Osteoblast (primary cell): ENCODE measurements around the gene ZDHHC3. TPM values are rescaled to one million over a fixed set of nuclear protein-coding genes. Genes with fewer than 3 reads are reported as not detected.

ENCODE experiments used
- DNase-seq: peaks from one replicate; pipeline ENCODE4 v3.0.0; 2011; ENCODE audit warnings: low spot score, mixed read lengths; ENCODE audit not compliant: insufficient read length; ENCODE audit errors: missing footprints
- H2AFZ ChIP-seq: 2 replicates; pipeline ENCODE4 v1.6.0; 2011; ENCODE audit warnings: mild to moderate bottlenecking, low read length
- H3K27ac ChIP-seq: 2 replicates; pipeline ENCODE4 v1.5.1; 2011; ENCODE audit warnings: mild to moderate bottlenecking, low read depth, low read length, moderate library complexity
- H3K27me3 ChIP-seq: 2 replicates; pipeline ENCODE4 v1.6.0; 2012; ENCODE audit warnings: mild to moderate bottlenecking, control low read depth, inconsistent platforms, low read length, moderate library complexity; ENCODE audit not compliant: insufficient read depth
- H3K36me3 ChIP-seq: 2 replicates; pipeline ENCODE4 v1.5.1; 2011; ENCODE audit warnings: mild to moderate bottlenecking, low read length, control low read depth, moderate library complexity; ENCODE audit not compliant: insufficient read depth
- H3K4me1 ChIP-seq: 2 replicates; pipeline ENCODE4 v1.5.1; 2011; ENCODE audit warnings: mild to moderate bottlenecking, low read length, control low read depth, moderate library complexity; ENCODE audit not compliant: insufficient read depth
- H3K4me2 ChIP-seq: 2 replicates; pipeline ENCODE4 v1.6.0; 2011; ENCODE audit warnings: mild to moderate bottlenecking, low read length; ENCODE audit not compliant: insufficient read depth
- H3K4me3 ChIP-seq: fragments of 200-600 bp; sonication (generic); 3 replicates; pipeline ENCODE4 v1.5.1; 2012; ENCODE audit warnings: mild to moderate bottlenecking, low read length, inconsistent platforms; ENCODE audit not compliant: insufficient read depth
- H3K79me2 ChIP-seq: 2 replicates; pipeline ENCODE4 v1.6.0; 2012; ENCODE audit warnings: mild to moderate bottlenecking, low read length, control low read depth, inconsistent platforms; ENCODE audit not compliant: insufficient read depth
- H3K9me3 ChIP-seq: 2 replicates; pipeline ENCODE4 v1.5.1; 2011; ENCODE audit warnings: low read depth, low read length, control low read depth
- H4K20me1 ChIP-seq: 2 replicates; pipeline ENCODE4 v1.6.0; 2012; ENCODE audit warnings: mild to moderate bottlenecking, low read length, control low read depth; ENCODE audit not compliant: insufficient read depth
- total RNA-seq: library from RNA; depleted of rRNA; stranded (reverse); fragments of >200 nt; gene quantifications from 2 replicates; pipeline ENCODE4 v1.2.3, GENCODE V29; 2012
- TF ChIP-seq, protein P1 (sequence below): IDR thresholded peaks from 2 replicates; pipeline ENCODE4 v1.5.1; 2011; ENCODE audit warnings: mild to moderate bottlenecking, low read depth, low read length, moderate library complexity; ENCODE audit errors: extremely low read depth

Gene ZDHHC3
- total RNA-seq, 1 donor: 61.2 TPM

DNA sequence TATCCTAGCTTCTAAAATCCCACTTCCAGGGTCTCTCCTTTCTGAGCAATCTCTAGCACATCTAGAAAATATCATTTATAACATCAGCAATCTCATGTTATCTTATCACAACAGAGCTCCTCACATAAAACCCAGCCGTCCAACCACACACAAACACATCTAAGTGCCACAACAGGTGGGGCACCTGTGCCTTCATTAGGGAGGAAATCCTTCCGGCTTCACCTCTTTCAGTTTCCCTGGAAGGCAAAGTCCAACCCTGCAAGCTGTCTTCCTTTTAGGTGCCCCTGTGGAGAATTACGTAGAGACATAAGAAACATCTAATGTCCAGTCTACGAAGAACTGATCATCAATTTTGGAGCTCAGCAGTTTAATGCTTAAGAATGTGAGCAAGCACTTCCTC, 1.6 kb downstream of the ZDHHC3 start:
- TF ChIP-seq, protein P1, sequence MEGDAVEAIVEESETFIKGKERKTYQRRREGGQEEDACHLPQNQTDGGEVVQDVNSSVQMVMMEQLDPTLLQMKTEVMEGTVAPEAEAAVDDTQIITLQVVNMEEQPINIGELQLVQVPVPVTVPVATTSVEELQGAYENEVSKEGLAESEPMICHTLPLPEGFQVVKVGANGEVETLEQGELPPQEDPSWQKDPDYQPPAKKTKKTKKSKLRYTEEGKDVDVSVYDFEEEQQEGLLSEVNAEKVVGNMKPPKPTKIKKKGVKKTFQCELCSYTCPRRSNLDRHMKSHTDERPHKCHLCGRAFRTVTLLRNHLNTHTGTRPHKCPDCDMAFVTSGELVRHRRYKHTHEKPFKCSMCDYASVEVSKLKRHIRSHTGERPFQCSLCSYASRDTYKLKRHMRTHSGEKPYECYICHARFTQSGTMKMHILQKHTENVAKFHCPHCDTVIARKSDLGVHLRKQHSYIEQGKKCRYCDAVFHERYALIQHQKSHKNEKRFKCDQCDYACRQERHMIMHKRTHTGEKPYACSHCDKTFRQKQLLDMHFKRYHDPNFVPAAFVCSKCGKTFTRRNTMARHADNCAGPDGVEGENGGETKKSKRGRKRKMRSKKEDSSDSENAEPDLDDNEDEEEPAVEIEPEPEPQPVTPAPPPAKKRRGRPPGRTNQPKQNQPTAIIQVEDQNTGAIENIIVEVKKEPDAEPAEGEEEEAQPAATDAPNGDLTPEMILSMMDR: no peak
- H3K27me3 ChIP-seq: no peaks in the 10 kb centered on the region
- H3K4me3 ChIP-seq: peak overlapping the region; percentile 94
- peaks cover 93% of the 10 kb centered on the region for H3K79me2 ChIP-seq
- H4K20me1 ChIP-seq: peaks cover 23% of the 10 kb centered on the region
- peaks cover 10% of the 10 kb centered on the region for H3K4me1 ChIP-seq
- H3K27ac ChIP-seq: no peak overlapping the region
- no peaks in the 10 kb centered on the region for H3K36me3 ChIP-seq
- no peak overlapping the region for H2AFZ ChIP-seq
- peak overlapping the region; percentile 88 for H3K4me2 ChIP-seq
- DNase-seq: no peak
- H3K9me3 ChIP-seq: no peaks in the 10 kb centered on the region

DNA sequence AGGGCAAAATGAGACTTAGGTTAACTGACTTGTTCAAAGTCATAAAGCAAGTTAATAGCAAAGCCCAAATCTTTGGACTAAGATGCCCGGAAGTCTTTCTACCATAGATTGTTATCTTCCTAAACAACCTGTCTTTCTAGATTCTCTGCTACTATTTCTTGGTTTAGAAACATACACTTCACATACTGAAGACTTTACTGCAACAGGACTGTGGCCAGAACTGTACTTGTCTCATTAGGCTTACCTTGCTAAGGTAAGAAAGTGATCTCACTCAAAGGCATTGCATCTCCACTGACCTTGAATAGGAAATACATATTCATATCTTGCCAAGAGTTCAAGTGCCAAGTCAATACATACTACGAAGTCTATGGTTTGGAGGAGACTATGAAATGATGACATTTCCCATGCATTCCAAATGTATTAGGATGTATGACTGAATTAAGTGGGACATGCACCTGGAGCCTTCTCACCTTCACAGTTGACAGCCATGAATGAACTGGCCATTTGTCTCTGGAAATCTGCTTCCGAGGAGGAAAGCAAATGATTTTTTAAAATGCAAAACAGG, 5.0 kb downstream of the ZDHHC3 start:
- Histone ChIP-seq H3K4me2 (no peak overlapping the region), H3K27ac (no peak overlapping the region), H2AFZ (no peak overlapping the region), H3K9me3 (no peaks in the 10 kb centered on the region), H3K27me3 (no peaks in the 10 kb centered on the region), H3K79me2 (peaks cover 81% of the 10 kb centered on the region), H3K36me3 (no peaks in the 10 kb centered on the region), H3K4me3 (no peak overlapping the region), H3K4me1 (peaks cover 5% of the 10 kb centered on the region), H4K20me1 (peaks cover 23% of the 10 kb centered on the region)
- TF ChIP-seq, protein P1: no peak
- no peak for DNase-seq

DNA sequence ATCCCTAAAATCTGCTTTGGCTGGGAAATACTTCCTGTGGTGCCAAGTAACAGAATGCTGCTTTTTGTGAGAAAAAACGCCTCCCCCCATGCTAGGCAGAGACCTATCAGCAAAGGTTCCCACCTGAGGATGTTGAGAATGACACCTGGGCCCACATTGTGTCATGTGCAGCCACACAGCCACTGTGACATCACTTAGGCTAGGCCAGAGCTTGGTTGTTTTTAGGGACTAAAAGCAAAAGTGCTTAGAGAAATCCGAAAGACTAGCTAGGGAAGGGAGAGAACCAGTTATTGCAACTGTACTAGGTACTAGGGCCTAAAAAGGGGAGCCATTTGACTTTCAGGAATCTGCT, 6.2 kb downstream of the ZDHHC3 start:
- no peak for DNase-seq
- no peaks in the 10 kb centered on the region for H3K27me3 ChIP-seq
- peaks cover 84% of the 10 kb centered on the region for H3K79me2 ChIP-seq
- H3K4me1 ChIP-seq: peaks cover 4% of the 10 kb centered on the region
- H3K4me3 ChIP-seq: no peak overlapping the region
- H3K36me3 ChIP-seq: no peaks in the 10 kb centered on the region
- H3K27ac ChIP-seq: no peak overlapping the region
- no peak overlapping the region for H2AFZ ChIP-seq
- H4K20me1 ChIP-seq: peaks cover 32% of the 10 kb centered on the region
- no peak overlapping the region for H3K4me2 ChIP-seq
- no peaks in the 10 kb centered on the region for H3K9me3 ChIP-seq
- TF ChIP-seq, protein P1: no peak

DNA sequence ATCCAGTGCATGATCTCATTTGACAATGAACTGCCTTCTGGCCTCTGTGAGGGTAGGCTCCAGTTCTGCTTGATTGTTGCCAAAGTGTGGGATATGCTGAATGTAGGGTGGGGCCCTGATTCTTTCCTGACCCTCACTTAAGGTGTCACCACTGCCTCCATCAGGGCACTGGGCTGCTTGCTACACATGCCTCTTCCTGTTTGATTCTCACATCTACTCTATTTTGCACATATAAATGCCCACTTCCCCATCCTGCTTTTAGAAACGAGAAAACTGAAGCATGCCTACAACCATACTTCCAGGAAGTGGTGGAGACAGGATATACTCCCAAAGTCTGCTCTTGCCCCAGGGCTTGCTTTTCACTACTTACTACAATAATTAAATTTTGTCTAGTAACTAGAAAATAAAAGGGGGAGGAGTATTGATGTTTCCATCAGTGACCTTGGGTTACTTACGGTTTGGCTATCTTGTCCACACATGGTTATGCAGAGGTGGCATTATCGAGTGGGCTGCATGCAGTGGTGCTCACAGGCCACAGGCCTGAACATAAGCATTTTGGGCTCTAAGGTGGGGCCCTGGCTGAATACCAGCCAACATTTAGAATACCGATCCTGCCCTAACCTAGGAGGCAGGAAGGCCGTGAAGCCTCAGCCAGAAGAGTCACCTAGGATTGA, 6.7 kb downstream of the ZDHHC3 start:
- Histone ChIP-seq H3K4me2 (no peak overlapping the region), H4K20me1 (peaks cover 32% of the 10 kb centered on the region), H3K9me3 (no peaks in the 10 kb centered on the region), H3K36me3 (no peaks in the 10 kb centered on the region), H3K27me3 (no peaks in the 10 kb centered on the region), H3K27ac (no peak overlapping the region), H3K4me3 (no peak overlapping the region), H2AFZ (no peak overlapping the region), H3K4me1 (no peaks in the 10 kb centered on the region), H3K79me2 (peaks cover 82% of the 10 kb centered on the region)
- DNase-seq: no peak
- TF ChIP-seq, protein P1: no peak
